PC-3 (cell line): Measurements from ENCODE around the gene BPI. TPM values are rescaled to one million over a fixed set of nuclear protein-coding genes. Genes with fewer than 3 reads are reported as not detected.

Source experiments
- ATAC-seq: fragments of 200-7000 bp; cut with Tn5 transposase; 2 replicates; pipeline ENCODE4 v1.9.1; 2020; ENCODE audit warnings: mild to moderate bottlenecking, moderate library complexity
- BruUV-seq: library from RNA; stranded (reverse); fragments of 400-500 nt; replicated peaks from 2 replicates; lab custom pipeline; 2021; lab: Mats Ljungman, UMichigan
- CTCF ChIA-PET: fragments of 300-600 bp; sonication (Branson Sonifier 250); formaldehyde crosslinking; loops from one replicate; lab custom pipeline; 2022; ENCODE audit warnings: antibody characterized with exemption; lab: Charles Lee
- POLR2A ChIA-PET: fragments of 300-600 bp; sonication (Branson Sonifier 250); formaldehyde crosslinking; loops from one replicate; lab custom pipeline; 2022; ENCODE audit warnings: antibody characterized with exemption; ENCODE audit not compliant: unreplicated experiment; lab: Charles Lee
- DNase-seq: peaks from one replicate; pipeline ENCODE4 v3.0.0-alpha.2; 2015
- H2AFZ ChIP-seq: fragments of 300-600 bp; sonication (generic); 2 replicates; pipeline ENCODE4 v1.6.0; 2016; ENCODE audit warnings: antibody characterized with exemption, low read length
- H3F3A ChIP-seq: fragments of 300-600 bp; sonication (generic); one replicate; pipeline ENCODE4 v1.6.0; 2017; ENCODE audit warnings: antibody characterized with exemption, low read length, control low read depth, mild to moderate bottlenecking; ENCODE audit not compliant: unreplicated experiment
- H3K27ac ChIP-seq: fragments of 300-600 bp; sonication (generic); 2 replicates; pipeline ENCODE4 v1.5.1; 2016; ENCODE audit warnings: mild to moderate bottlenecking, low read length
- H3K27me3 ChIP-seq: fragments of 300-600 bp; sonication (generic); 2 replicates; pipeline ENCODE4 v1.6.1; 2016; ENCODE audit warnings: low read length, mixed read lengths
- H3K36me3 ChIP-seq: fragments of 300-600 bp; sonication (generic); 2 replicates; pipeline ENCODE4 v1.6.1; 2016; ENCODE audit warnings: low read depth, mixed run types, low read length, mixed read lengths
- H3K4me1 ChIP-seq: fragments of 300-600 bp; sonication (generic); 2 replicates; pipeline ENCODE4 v1.5.1; 2016; ENCODE audit warnings: low read length; ENCODE audit not compliant: insufficient read depth
- H3K4me2 ChIP-seq: fragments of 300-600 bp; sonication (generic); 2 replicates; pipeline ENCODE4 v1.6.0; 2016; ENCODE audit warnings: low read length
- H3K4me3 ChIP-seq: fragments of 300-600 bp; sonication (generic); 2 replicates; pipeline ENCODE4 v1.5.1; 2016; ENCODE audit warnings: mild to moderate bottlenecking, low read length, mixed read lengths
- H3K79me2 ChIP-seq: fragments of 300-600 bp; sonication (generic); 2 replicates; pipeline ENCODE4 v1.6.1; 2017; ENCODE audit warnings: low read length, mixed read lengths
- H3K9ac ChIP-seq: fragments of 300-600 bp; sonication (generic); 2 replicates; pipeline ENCODE4 v1.6.0; 2016; ENCODE audit warnings: mild to moderate bottlenecking, low read length
- H3K9me2 ChIP-seq: fragments of 300-600 bp; sonication (generic); replicated peaks from 2 replicates; pipeline ENCODE4 v1.6.1; 2016; ENCODE audit warnings: mixed run types, low read length, mixed read lengths
- H3K9me3 ChIP-seq: fragments of 300-600 bp; sonication (generic); 2 replicates; pipeline ENCODE4 v1.6.1; 2016; ENCODE audit warnings: low read length, mixed read lengths
- H4K20me1 ChIP-seq: fragments of 300-600 bp; sonication (generic); 2 replicates; pipeline ENCODE4 v1.6.1; 2016; ENCODE audit warnings: low read length, mixed read lengths
- CTCF ChIP-seq: fragments of 300-600 bp; sonication (generic); conservative IDR thresholded peaks from 2 replicates; pipeline ENCODE4 v1.5.1; 2017; ENCODE audit warnings: antibody characterized with exemption, low read depth, mild to moderate bottlenecking, low read length
- EZH2 ChIP-seq: fragments of 300-600 bp; sonication (generic); IDR thresholded peaks from one replicate; pipeline ENCODE4 v1.6.1; 2017; ENCODE audit warnings: antibody characterized with exemption, mild to moderate bottlenecking, low read length; ENCODE audit not compliant: unreplicated experiment
- EZH2phosphoT487 ChIP-seq: fragments of 300-600 bp; sonication (generic); IDR thresholded peaks from 2 replicates; pipeline ENCODE4 v1.6.1; 2018; ENCODE audit warnings: mild to moderate bottlenecking, antibody characterized with exemption, low read length, borderline replicate concordance
- intact Hi-C: fragments of 100-400 bp; cut with micrococcal nuclease; formaldehyde crosslinking; loops from 2 replicates; pipeline ENCODE4 v1.9.0; 2023
- total RNA-seq: library from RNA; depleted of rRNA; stranded (reverse); fragments of >200 nt; gene quantifications from 2 replicates; pipeline ENCODE4 v1.2.3, GENCODE V29; 2014

Gene BPI
- total RNA-seq, 1 experiment from 2014 or later = not detected

GRCh38 chr20:38339997-38340396, 36.0 kb downstream of the BPI start:
- ChIA-PET CTCF (interaction anchor here (1.5 kb wide), 1 partner anchor 69 kb away, joined by 9 read pairs; no protein-coding TSS in a partner anchor), POLR2A (no interaction called here)
- no peak overlapping the region for H3K9ac ChIP-seq
- no peak overlapping the region for H2AFZ ChIP-seq
- H3K9me2 ChIP-seq = no peaks in the 10 kb centered on the region
- no peaks in the 10 kb centered on the region for H3K4me1 ChIP-seq
- H3K4me2 ChIP-seq = no peak overlapping the region
- TF ChIP-seq EZH2 = no peak
- TF ChIP-seq EZH2phosphoT487 = no peak
- TF ChIP-seq CTCF = no peak
- no peak overlapping the region for H3K4me3 ChIP-seq
- no peak for DNase-seq
- no peaks in the 10 kb centered on the region for H3K27me3 ChIP-seq
- H3K27ac ChIP-seq = no peak overlapping the region
- no peaks in the 10 kb centered on the region for H3K79me2 ChIP-seq
- intact Hi-C loops = loop anchor here (1.0 kb wide), 1 partner anchor 68 kb away; no protein-coding TSS in a partner anchor
- H4K20me1 ChIP-seq = no peaks in the 10 kb centered on the region
- H3F3A ChIP-seq = no peaks in the 10 kb centered on the region
- BruUV-seq = no TSS peak
- peaks cover 4% of the 10 kb centered on the region; the same call in 1 of the 2 replicates for H3K9me3 ChIP-seq
- no peak for ATAC-seq
- no peaks in the 10 kb centered on the region for H3K36me3 ChIP-seq

- Histone ChIP-seq H3K36me3 (no peaks in the 10 kb centered on the region), H3K4me2 (no peak overlapping the region), H3K27ac (no peak overlapping the region), H3K4me1 (no peaks in the 10 kb centered on the region), H3K9me3 (peaks cover 4% of the 10 kb centered on the region; the same call in 1 of the 2 replicates), H3K79me2 (no peaks in the 10 kb centered on the region), H3K9ac (no peak overlapping the region), H2AFZ (no peak overlapping the region), H3F3A (no peaks in the 10 kb centered on the region), H4K20me1 (no peaks in the 10 kb centered on the region), H3K9me2 (no peaks in the 10 kb centered on the region), H3K4me3 (no peak overlapping the region), H3K27me3 (no peaks in the 10 kb centered on the region)
- ChIA-PET CTCF (no interaction called here), POLR2A (no interaction called here)
- intact Hi-C loops = no loop called here
- ATAC-seq = no peak
- BruUV-seq = no TSS peak
- TF ChIP-seq CTCF (no peak), EZH2phosphoT487 (no peak), EZH2 (no peak)
- no peak for DNase-seq
Measured at GRCh38 chr20:38340693-38341092, 36.7 kb downstream of the BPI start.

GRCh38 chr20:38342216-38342615, 38.3 kb downstream of the BPI start:
- intact Hi-C loops = no loop called here
- ChIA-PET POLR2A (no interaction called here), CTCF (no interaction called here)
- no peak overlapping the region for H2AFZ ChIP-seq
- no peaks in the 10 kb centered on the region for H3K79me2 ChIP-seq
- H3K9me2 ChIP-seq = no peaks in the 10 kb centered on the region
- no peaks in the 10 kb centered on the region for H4K20me1 ChIP-seq
- no peaks in the 10 kb centered on the region for H3K27me3 ChIP-seq
- H3K4me2 ChIP-seq = no peak overlapping the region
- no peaks in the 10 kb centered on the region for H3K4me1 ChIP-seq
- no peaks in the 10 kb centered on the region for H3F3A ChIP-seq
- H3K9ac ChIP-seq = no peak overlapping the region
- TF ChIP-seq EZH2 (no peak), EZH2phosphoT487 (no peak), CTCF (no peak)
- DNase-seq (no peak), ATAC-seq (no peak)
- H3K36me3 ChIP-seq = no peaks in the 10 kb centered on the region
- peaks cover 4% of the 10 kb centered on the region; the same call in 1 of the 2 replicates for H3K9me3 ChIP-seq
- no peak overlapping the region for H3K4me3 ChIP-seq
- BruUV-seq = no TSS peak
- no peak overlapping the region for H3K27ac ChIP-seq
